K562 (cell line): ENCODE measurements around the gene BEST2. TPM values are rescaled to one million over a fixed set of nuclear protein-coding genes. Genes with fewer than 3 reads are reported as not detected.
A peak's percentile ranks its signal among the peaks of the same experiment; 100 is the strongest.

Experiments used
- ARID2 ChIP-seq: fragments of 450-650 bp; IDR thresholded peaks from 2 replicates; pipeline ENCODE4 v1.6.1; 2017; ENCODE audit warnings: antibody characterized with exemption, mild to moderate bottlenecking
- ATF2 ChIP-seq: sonication (generic); formaldehyde crosslinking; IDR thresholded peaks from 2 replicates; pipeline ENCODE4 v1.8.1; 2022; ENCODE audit warnings: missing genetic modification reagents
- CBFA2T3 ChIP-seq: fragments of 450-650 bp; IDR thresholded peaks from 2 replicates; pipeline ENCODE4 v1.6.1; 2017
- CREB1 ChIP-seq, 2 experiments: sonication (generic) in 1 of 2; formaldehyde crosslinking in 1 of 2; IDR thresholded peaks; 2 replicates each; pipeline versions ENCODE4 v1.6.1 to v1.8.0; 2012 to 2022; ENCODE audit warnings: inconsistent platforms in 1 of 2, mild to moderate bottlenecking in 1 of 2, missing genetic modification reagents in 1 of 2, moderate library complexity in 1 of 2
- CTCF ChIP-seq, 3 experiments: IDR thresholded peaks in 2 of 3; conservative IDR thresholded peaks in 1 of 3; 2 replicates each; pipeline ENCODE4 v1.5.1; 2011 to 2012; ENCODE audit warnings: low read length in 3 of 3, mild to moderate bottlenecking in 3 of 3, control low read depth in 2 of 3, improper control_type of control experiment in 1 of 3, inconsistent platforms in 1 of 3, low read depth in 1 of 3, mixed read lengths in 1 of 3, moderate library complexity in 1 of 3; ENCODE audit not compliant: insufficient read depth in 2 of 3
- CXXC5 ChIP-seq: fragments of 250-450 bp; sonication (Bioruptor Pico); IDR thresholded peaks from 2 replicates; pipeline ENCODE4 v1.8.0; 2022; ENCODE audit warnings: inconsistent platforms, mild to moderate bottlenecking, moderate library complexity
- EP300 ChIP-seq: IDR thresholded peaks from 2 replicates; pipeline ENCODE4 v1.6.1; 2012; ENCODE audit warnings: low read length, improper control_type of control experiment
- GABPB2 ChIP-seq: fragments of 250-450 bp; sonication (Bioruptor Pico); conservative IDR thresholded peaks from 2 replicates; pipeline ENCODE4 v1.5.1; 2021; ENCODE audit warnings: mild to moderate bottlenecking
- JUND ChIP-seq, 2 experiments: IDR thresholded peaks; 2 replicates in 1 of 2; 3 replicates in 1 of 2; pipeline ENCODE4 v1.6.1; 2011; ENCODE audit warnings: borderline replicate concordance in 2 of 2, low read depth in 2 of 2, low read length in 2 of 2, improper control_type of control experiment in 1 of 2, missing biosample characterization in 1 of 2, missing genetic modification characterization in 1 of 2, missing genetic modification reagents in 1 of 2
- MCM3 ChIP-seq: fragments of 450-650 bp; IDR thresholded peaks from 2 replicates; pipeline ENCODE4 v1.6.1; 2016
- MNT ChIP-seq, 2 experiments: fragments of 450-650 bp; conservative IDR thresholded peaks; 2 replicates each; pipeline ENCODE4 v1.6.1; 2017; ENCODE audit warnings: mild to moderate bottlenecking in 2 of 2, moderate library complexity in 2 of 2
- PTRF ChIP-seq: fragments of 450-650 bp; IDR thresholded peaks from 2 replicates; pipeline ENCODE4 v1.6.1; 2016; ENCODE audit warnings: mild to moderate bottlenecking, missing genetic modification characterization, missing compliant biosample characterization
- RAD21 ChIP-seq, 2 experiments: fragments of 250-450 bp in 1 of 2; fragments of 450-650 bp in 1 of 2; sonication (Bioruptor Pico) in 1 of 2; formaldehyde crosslinking in 1 of 2; IDR thresholded peaks in 1 of 2; conservative IDR thresholded peaks in 1 of 2; 2 replicates each; pipeline versions ENCODE4 v1.4.0 to v1.8.0; 2020 to 2022; ENCODE audit warnings: mild to moderate bottlenecking in 2 of 2, moderate library complexity in 1 of 2
- RB1 ChIP-seq: fragments of 450-650 bp; IDR thresholded peaks from 2 replicates; pipeline ENCODE4 v1.6.1; 2017; ENCODE audit warnings: low read depth, mild to moderate bottlenecking
- RCOR1 ChIP-seq, 2 experiments: IDR thresholded peaks; 2 replicates each; pipeline ENCODE4 v1.6.1; 2012; ENCODE audit warnings: low read depth in 2 of 2, low read length in 2 of 2, borderline replicate concordance in 1 of 2, improper control_type of control experiment in 1 of 2
- SMC3 ChIP-seq: conservative IDR thresholded peaks from 2 replicates; pipeline ENCODE4 v1.6.1; 2011; ENCODE audit warnings: low read depth, low read length, improper control_type of control experiment; ENCODE audit not compliant: insufficient read depth
- ZNF592 ChIP-seq: fragments of 450-650 bp; IDR thresholded peaks from 2 replicates; pipeline ENCODE4 v1.6.1; 2017; ENCODE audit warnings: antibody characterized with exemption, mild to moderate bottlenecking
- polyA plus RNA-seq, 8 experiments: library from polyadenylated mRNA; depleted of rRNA in 4 of 8; stranded (reverse) in 5 of 8; unstranded in 3 of 8; fragments of >200 nt; fragmentation: Nextera tagmentation in 2 of 8; fragmentation: Illumina TruSeq in 1 of 8; extraction: Ambion mirVana in 2 of 8; extraction: Trizol in 1 of 8; gene quantifications; 2 replicates each; pipeline versions ENCODE4 v1.2.1 to v1.2.3, GENCODE V29; 2011 to 2014; ENCODE audit warnings: inconsistent platforms in 1 of 8, missing spikeins in 1 of 8
- total RNA-seq, 7 experiments: library from RNA; depleted of rRNA in 6 of 7; stranded (reverse); fragments of >200 nt in 6 of 7; fragmentation: Illumina TruSeq in 2 of 7; extraction: Trizol in 2 of 7; gene quantifications; 2 replicates each; pipeline versions ENCODE4 v1.2.1 to v1.2.3, GENCODE V29; 2011 to 2021; ENCODE audit warnings: low replicate concordance in 1 of 7

BEST2 gene
- total and polyA plus RNA-seq, 9 of the 15 experiments (the other 6 are each of a cell fraction or from before 2014, with no cell fraction given) = not detected

GRCh38 chr19:12757544-12758274 lies 6.1 kb downstream of the BEST2 start (continued):
- no peak for TF ChIP-seq ZNF592
- TF ChIP-seq EP300 = peak; percentile 9; the same call in 1 of the 2 replicates
- TF ChIP-seq PTRF (tag) = no peak
- TF ChIP-seq RAD21 (CRISPR knock-in tag; conservative IDR thresholded peaks at IDR 0.05 in 1 of 2, IDR thresholded peaks at IDR 0.05 in 1 of 2) = peak; percentile 67 to 79
- peak; percentile 43; the same call in 1 of the 2 replicates for TF ChIP-seq JUND (IDR thresholded peaks at IDR 0.05; ENCODE audit: borderline replicate concordance, low read depth, low read length)
- no peak; the same call in 2 of the 3 replicates for TF ChIP-seq JUND (tag; IDR thresholded peaks at IDR 0.05; ENCODE audit: borderline replicate concordance, low read depth, low read length)
- peak; percentile 94 to 97 (median 96) for TF ChIP-seq CTCF (IDR thresholded peaks at IDR 0.05 in 2 of 3, conservative IDR thresholded peaks at IDR 0.05 in 1 of 3; ENCODE audit: insufficient read depth in 2 of 3, low read depth in 1 of 3, low read length in 3 of 3)
- TF ChIP-seq ATF2 (CRISPR knock-in tag) = peak; percentile 23; the same call in 1 of the 2 replicates
- peak; percentile 28 to 81; a peak in 3 of 4 replicates for TF ChIP-seq RCOR1 (IDR thresholded peaks at IDR 0.05; ENCODE audit: borderline replicate concordance in 1 of 2, low read depth in 2 of 2, low read length in 2 of 2)
- TF ChIP-seq CXXC5 (CRISPR knock-in tag) = peak; percentile 75
- 0 out of 2 replicates have a peak, but pooled peaks have one; percentile 20 for TF ChIP-seq CBFA2T3
- TF ChIP-seq RB1 = peak; percentile 93
- TF ChIP-seq GABPB2 = no peak
- TF ChIP-seq SMC3 = peak; percentile 60
- TF ChIP-seq CREB1 (IDR thresholded peaks at IDR 0.05) = no peak
- peak; percentile 46; the same call in 1 of the 2 replicates for TF ChIP-seq CREB1 (CRISPR knock-in tag; IDR thresholded peaks at IDR 0.05)
- TF ChIP-seq MNT (conservative IDR thresholded peaks at IDR 0.05) = peak in 1 of 2 experiments; percentile 42; a peak in 2 of 4 replicates
- TF ChIP-seq ARID2 = no peak
- no peak for TF ChIP-seq MCM3
